HG02763 (cell line): ENCODE measurements around the gene SSMEM1.
"Not testable (repeated sequence)": the region's sequence is repeated elsewhere in the genome, so short reads cannot be mapped to it uniquely, and the experiment has no call there.

Source experiments
- ATAC-seq: cut with Tn5 transposase; IDR thresholded peaks from one replicate; pipeline ENCODE4 v1.9.1; 2021; ENCODE audit warnings: mild to moderate bottlenecking, moderate library complexity; ENCODE audit not compliant: unreplicated experiment

SSMEM1 gene, protein sequence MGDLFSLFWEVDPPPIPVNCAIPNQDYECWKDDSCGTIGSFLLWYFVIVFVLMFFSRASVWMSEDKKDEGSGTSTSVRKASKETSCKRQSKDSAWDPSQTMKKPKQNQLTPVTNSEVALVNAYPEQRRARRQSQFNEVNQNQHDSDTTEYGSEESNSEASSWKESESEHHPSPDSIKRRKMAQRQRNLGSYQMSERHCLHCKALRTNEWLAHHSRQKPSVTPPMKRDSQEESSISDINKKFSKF

DNA sequence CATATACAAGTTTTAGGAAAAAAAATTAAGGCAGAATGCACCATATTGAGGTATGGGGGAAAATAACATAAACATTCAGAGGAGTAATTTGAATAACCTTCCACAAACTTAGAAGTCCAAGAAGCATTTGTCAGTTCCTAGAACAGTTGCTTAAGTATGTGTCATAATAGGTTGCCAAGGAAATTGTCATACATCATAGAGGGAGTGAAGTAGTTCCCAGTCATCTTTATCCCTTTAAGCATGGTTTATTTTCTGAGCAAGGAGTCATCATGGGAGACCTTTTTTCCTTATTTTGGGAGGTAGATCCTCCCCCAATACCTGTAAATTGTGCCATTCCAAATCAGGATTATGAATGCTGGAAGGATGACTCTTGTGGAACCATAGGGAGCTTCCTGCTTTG, at the start of gene SSMEM1:
TSS of gene SSMEM1 (plus strand) at position 219 of the 400 bp plus-strand sequence. CDS start at position 270, 51 bp downstream.
- ATAC-seq: no peak

DNA sequence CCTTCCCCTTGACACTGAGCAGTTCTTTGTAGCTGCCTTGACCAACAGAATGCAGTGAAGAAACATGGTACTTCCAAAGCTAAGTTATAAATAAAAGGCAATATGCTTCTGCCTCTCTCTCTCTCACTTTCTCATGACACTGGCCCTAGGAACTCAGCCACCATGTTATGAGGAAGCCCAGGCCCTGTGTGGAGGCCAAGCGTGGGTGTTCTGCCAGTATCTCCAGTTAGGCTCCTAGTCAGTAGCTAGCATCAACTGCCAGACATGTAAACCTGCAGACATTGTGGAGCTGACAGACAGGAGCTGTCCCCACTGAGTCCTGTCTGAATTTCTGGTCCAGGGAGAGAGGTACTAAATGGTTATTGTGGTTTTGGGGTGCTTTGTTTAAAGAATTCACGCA, 47.6 kb upstream of the SSMEM1 start:
- no peak for ATAC-seq

DNA sequence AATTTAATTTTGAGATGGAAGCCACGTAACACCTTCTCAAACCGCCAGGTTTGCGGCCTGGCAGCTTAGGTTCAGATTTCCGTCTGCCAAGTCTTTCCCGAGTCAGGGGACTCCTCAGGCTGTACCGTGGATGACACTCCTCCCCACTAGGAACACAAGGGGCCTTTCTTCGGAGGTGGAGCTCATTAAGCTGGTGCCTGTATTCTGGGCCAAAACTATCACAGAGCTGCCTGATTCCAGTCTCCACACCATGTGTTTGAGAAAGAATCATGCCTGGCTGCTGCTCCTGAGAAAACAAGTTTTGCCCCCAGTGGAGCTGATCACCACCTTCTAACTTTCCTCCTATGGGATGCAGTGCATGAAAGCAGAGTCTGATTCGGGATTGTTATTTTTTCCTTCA, 47.2 kb upstream of the SSMEM1 start:
- no peak for ATAC-seq

DNA sequence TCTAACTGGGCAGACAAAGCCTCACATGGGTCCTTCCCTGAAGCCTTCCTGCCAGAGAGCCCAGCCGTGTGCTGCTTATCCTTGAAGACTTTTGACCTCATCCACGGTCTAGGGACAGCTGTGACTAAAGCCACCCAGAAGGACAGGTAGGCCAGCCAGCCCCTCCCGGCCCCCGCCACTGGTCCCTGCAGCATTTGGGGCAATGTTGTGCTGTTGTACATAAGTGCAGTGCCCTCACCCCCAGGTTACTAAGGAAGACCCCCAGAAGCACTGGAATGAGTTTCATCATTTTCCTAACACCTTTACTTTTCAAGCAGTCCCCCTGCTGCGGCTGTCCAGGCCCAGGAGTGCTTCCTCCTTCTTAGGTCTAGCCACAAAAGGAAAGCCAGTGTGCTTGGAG, 45.5 kb upstream of the SSMEM1 start:
- no peak for ATAC-seq

DNA sequence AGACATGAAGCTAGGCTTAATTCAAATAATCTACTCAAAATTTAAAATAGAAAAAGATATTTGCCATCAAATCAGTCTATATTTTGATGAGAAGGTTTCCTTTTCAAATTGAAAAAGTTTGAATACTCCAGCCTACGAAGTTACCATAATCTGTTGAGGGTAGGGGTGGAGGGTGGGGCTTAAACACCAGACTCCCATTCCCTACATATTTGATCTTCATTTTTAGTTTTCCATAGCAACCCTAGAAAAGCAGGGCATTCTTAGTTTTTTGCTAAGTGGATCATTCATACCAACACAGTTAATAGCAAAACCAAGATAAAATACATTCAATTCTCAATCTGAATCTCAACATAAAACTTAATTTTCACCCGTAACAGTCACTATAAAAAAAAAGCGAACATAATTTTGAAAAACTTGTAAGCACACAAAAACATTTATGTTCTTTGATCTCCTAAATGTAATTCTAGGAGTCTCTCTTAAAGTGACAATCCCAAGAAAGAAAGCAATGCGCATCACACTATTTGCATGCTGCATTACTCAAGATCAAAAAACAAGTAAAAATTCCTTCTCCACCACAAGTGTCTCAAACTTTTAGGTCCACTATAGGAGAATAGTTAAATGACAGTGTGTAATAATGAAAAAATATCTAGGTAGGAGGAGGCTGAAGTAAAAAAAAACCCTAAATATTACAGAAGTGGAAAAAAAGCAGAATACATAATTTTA, 33.3 kb upstream of the SSMEM1 start:
- no peak for ATAC-seq

DNA sequence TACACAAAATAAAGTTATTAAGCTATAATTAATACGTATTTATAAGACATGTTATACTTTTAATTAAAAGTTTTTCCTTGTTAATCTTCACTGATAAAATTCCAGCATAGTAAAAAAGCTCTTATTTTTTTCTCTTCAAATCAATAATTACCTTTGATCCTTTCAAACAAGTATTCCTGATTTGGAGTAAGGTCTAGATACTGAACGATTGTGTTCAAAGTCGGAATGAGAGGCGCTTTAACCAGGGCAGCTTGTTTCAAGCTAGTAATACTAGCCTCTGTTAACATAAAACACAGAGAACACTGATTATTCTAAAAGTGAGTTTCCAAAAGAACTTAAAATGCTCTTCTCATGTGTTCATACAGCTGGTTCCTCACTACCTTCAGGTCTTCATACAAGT, 29.4 kb upstream of the SSMEM1 start:
- ATAC-seq: no peak

DNA sequence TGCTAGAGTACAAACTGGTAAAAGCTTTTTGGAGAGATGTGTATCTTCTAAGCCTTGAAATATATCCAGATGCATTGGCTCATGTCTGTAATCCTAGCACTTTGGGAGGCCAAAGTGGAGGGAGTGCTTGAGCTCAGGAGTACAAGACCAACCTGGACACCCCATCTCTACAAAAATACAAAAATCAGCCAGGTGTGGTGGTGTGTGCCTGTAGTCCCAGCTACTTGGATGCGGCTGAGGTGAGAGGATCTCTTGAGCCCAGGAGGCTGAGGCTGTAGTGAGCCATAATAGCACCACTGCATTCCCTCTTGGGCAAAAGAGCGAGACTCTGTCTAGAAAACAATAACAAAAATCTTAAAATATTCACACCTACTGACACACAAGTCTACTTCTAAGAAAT, 28.0 kb upstream of the SSMEM1 start:
- ATAC-seq: no peak

DNA sequence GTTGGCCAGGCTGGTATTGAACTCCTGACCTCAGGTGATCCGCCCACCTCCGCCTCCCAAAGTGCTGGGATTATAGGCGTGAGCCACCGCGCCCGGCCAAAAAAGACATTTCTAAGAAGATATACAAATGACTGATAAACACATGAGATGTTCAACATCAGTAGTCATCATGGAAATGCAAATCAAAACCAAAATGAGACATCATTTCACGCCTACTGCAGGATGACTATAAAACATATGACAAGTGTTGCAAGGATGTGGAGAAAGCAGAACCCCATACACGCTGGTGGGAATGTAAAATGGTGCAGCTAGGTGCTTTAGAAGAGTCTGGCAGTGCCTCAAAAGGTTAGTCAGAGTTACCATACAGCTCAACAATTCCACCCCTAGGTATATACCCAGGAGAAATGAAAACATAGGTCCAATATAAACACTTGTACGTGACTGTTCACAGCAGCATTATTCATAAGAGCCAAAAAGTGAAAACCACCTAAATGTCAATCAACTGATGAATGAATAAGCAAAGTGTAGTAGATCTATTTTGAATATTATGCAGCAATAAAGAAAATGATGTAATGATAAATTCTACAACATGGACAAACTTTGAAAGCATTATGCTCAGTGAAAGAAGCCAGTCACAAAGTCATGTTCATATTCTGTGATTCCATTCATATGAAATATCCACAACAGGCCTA, 26.9 kb upstream of the SSMEM1 start:
- no peak for ATAC-seq

DNA sequence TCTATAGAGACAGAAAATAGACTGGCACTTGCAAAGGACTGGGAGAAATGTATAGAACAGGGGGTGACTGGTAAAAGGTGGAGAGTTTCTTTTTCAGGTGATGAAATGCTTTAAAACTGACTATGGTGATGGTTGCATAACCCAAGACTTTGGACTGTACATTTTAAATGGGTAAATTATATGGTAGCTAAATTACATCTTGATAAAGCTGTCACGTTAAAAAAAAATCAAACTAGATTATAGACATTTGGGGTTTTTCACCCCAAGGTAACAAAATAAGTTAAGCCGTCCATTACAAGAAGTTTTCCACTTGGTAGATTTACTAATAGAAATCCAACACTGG, 26.4 kb upstream of the SSMEM1 start:
- no peak for ATAC-seq

DNA sequence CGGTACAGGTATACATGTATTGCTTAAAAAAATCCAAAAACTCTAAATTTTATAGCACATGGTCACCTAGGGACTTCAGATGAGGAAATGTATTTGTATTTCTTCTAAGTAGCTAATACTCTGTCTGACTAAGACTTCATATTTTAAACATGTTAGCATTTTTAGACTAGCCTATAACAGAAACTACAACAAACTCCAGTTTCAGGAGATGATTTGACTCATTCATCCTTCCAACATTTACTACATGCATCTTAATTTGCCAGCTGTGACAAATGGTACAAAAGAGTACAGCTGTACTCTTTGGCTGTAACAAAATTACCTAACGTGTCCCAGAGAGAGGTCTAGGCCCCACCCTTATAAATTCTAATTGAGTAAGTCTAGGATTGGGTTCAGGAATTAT, 24.7 kb upstream of the SSMEM1 start:
- ATAC-seq: peak; percentile 73

DNA sequence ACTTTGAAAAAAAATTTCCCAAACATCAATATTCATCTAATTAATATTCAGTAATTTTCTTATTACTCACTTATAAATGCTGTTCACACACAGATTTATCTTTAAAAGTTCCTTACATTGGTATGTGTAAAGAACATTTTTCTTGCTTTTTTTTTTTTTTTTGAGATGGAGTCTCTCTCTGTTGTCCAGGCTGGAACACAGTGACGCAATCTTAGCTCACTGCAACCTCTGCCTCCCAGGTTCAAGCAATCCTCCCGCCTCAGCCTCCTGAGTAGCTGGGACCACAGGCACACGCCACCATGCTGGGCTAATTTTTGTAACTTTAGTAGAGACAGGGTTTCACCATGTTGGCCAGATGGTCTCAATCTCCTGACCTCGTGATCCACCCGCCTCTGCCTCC, 23.3 kb upstream of the SSMEM1 start:
- not testable (repeated sequence) for ATAC-seq

DNA sequence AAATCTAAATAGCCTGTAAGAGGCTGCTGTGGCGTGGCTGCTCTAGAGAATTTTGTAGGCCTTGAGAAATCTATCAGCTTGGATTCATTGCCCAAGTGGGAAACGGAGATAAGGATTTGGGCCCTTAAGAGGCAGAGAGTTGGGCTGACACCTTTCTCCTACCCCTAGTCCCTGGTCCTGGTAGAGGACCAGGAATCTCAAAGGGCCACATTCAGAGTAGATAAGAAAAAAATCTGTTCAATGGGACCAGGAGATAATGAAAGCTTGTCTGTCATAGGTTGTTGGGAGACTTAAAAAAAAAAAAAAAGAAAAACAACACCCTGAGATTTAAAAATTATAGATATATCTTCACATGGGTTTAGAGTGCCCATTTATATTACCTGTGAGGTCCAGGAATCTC, 20.3 kb upstream of the SSMEM1 start:
- ATAC-seq: no peak

DNA sequence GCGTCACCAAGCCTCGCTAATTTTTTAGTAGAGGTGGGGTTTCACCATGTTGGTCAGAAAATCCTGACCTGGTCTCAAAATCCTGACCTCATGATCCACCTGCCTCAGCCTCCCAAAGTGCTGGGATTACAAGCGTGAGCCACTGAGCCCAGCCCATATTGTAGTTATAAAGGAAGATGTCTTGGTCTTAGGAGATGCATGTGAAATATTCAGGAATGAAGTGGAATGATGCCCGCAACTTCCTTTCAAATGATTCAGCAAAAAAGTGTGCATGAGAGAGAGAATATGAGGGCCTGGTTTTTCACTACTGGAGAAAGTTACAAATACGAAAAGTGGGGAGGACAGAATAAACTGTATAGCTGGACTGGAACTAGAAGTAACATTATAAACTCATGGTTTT, 18.3 kb upstream of the SSMEM1 start:
- ATAC-seq: no peak

DNA sequence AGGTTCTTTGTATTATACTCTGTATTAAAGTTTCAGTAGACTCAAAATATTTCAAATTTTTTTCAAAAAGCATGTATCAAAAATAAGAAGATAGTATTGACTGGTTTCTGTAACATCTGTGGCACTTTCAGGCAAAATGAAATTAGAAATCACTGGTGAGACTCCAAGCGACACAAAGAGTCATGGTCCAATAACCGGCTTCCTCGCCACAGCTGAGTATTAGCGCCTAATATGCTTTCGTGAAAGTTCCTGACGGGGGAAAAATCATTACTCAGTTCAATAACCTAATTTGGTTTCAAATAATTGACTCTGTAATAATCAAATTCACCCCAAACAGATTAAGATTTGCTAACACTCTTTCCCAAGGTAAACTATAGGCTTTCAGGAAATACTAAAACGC, 15.9 kb upstream of the SSMEM1 start:
- no peak for ATAC-seq

DNA sequence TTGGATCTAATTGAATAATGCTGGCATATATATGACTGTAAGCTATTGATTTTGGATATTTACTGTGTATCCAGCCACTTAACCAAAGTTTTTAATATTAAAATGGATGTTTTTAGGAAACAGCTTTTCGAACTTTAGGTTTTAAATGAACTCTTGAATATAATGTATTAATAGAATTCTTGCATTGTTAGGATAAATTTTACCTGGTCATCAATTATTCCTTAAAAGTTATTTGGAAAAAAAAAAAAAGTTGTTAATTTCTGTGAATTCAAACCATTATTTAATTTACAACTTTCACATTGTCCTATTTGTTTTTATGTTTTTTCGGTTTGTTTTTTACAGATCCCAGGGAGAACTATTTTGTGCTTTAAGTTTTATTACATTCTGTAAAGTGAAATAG, 12.3 kb upstream of the SSMEM1 start:
- no peak for ATAC-seq

DNA sequence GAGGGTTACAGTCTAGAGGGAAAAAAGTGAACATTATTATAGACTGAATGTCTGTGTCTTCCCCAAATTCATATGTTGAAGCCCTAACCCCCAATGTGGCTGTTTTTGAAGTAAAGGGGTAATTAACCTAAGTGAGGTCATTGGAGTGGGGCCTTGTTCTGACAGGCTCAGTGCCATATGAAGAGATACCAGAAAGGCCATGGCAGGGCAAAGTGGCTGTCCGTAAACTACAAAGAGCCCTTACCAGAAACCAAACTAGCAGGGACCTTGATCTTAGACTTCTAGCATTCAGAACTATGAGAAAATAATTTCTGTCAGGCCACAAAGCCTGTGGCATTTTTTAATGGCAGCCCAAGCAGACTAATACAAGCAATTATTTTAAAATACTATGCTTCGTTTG, 11.2 kb upstream of the SSMEM1 start:
- no peak for ATAC-seq

DNA sequence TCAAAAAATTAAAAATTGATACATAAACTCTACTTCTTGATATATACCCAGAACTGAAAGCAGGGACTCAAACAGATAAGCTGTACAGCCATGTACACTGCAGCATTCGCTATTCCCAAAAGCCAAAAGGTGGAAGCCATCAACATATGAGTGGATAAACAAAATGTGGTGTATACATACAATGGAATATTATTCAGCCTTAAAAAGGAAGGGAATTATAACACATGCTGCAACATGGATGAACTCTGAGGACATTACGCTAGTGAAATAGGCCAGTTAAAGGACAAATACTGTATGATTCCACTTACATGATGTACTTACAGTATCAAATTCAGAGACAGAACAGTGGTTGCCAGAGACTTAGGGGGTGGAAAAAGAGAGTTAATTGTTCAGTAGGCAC, 10.6 kb upstream of the SSMEM1 start:
- no peak for ATAC-seq

DNA sequence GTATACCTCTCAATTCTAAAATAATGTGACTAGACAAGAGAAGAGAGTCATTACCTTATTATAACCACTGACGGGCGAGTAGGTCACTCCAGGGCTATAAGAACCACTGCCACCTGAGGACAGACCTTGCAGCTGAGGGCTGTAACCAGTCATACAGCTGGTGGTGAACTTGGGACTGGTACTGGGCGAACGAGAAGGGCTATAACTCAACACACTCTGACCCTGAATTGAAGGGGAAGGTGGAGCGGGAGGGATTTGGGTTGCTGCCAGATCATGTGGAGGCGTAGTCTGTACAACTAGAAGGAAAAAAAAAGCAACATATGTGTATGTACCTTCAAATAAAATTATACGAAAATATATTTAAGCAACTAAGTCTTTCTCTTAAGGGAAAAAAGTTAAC, 5.9 kb upstream of the SSMEM1 start:
- ATAC-seq: no peak

DNA sequence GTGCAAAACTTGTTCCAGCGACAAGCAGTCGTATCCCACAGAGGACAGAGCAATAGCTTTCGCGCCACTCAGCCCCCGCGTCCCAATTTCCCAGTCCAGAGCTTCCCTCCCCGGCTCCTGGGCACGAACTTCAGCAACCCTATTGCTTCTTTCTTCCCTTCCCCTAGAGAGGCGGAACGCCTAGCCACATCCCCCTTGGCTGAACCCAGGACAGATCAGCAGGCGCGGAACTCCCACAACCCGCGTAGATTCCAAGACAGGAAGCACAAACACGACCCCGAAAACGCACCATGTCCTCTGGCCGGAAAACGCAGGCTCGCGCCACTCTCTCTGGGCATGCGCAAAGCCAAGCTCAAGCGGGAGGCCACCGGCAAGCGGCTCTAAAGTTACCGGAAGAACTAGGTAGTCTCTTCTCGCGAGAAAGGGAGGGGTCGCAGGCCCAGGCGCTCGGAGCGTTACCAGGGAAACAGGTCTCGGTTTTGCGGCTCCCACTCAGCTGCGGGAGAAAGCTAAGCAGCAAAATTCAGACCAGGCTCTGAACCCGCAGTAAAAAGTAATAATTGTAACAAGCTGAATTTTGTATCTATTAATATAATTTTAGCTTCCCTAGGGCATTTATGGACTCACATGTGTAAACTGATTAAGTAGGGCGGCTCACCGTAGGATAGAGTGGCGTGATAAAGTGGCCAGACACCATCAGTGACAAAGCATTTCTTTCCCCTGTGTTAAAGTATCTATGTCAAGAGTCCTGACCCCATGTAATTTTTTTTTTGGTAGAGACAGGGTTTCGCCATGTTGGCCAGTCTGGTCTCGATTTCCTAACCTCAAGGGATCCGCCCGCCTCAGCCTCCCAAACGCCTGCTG, 2.3 kb upstream of the SSMEM1 start, which contains the start of gene TMEM209:
TSS of gene TMEM209 (minus strand) at position 323 of the 864 bp plus-strand sequence. CDS start at position 292, 31 bp downstream.
- peak; percentile 96 for ATAC-seq

DNA sequence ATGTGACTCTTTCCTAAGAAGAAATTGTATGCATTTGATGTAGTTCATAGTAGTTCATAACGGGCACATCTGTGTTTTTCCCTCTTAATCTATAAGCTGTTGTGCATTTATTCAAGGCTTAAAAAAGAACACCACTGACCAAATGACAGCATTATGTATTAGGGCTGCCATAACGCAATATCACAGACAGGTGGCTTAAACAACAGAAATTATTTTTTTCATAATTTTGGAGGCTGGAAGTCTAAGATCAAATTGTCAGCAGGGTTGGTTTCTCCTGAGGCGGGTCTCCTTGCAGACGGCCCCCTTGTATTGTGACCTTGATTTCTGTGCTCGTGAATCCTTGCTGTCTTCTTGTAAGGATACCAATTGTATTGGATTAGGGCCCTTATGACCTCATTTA, 627 bp upstream of the SSMEM1 start:
- no peak for ATAC-seq

DNA sequence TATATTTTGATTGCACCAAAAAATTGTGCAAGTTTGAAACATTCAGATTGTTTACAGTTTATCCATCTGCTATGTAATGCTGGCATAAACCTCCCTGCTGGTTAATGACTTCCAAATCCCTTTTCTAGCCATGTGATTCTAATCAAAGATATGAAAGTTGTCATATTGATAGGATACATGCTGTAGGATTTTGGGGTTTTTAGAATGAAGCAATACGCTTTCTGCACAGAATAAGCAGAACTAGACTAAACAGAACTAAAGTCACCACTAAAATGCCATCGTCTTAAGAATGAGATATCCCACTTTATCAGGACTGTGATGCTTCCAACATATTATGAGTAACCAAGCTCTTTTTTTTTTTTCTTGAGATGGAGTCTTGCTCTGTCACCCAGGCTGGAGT, 856 bp downstream of the SSMEM1 start:
- ATAC-seq: no peak
